ENCODE measurements around the gene RFX4. TPM values are rescaled to one million over a fixed set of nuclear protein-coding genes. Genes with fewer than 3 reads are reported as not detected.

RFX4 gene
- not detected for total RNA-seq

GRCh38 chr12:106582641-106583230, at the start of gene RFX4:
RFX4 (plus strand) TSS chr12:106583004; CDS start chr12:106583321, 317 bp downstream.
- peaks cover 34 to 73% (median 45%) of the 10 kb centered on the region in 3 donors for H3K4me1 ChIP-seq

GRCh38 chr12:106541201-106541600, 41.6 kb upstream of the RFX4 start:
- intact Hi-C loops (cut with DNase I): no loop called here
- H3K36me3 ChIP-seq: no peaks in the 10 kb centered on the region
- H3K27ac ChIP-seq: no peak overlapping the region
- no peaks in the 10 kb centered on the region for H3K4me1 ChIP-seq
- no peaks in the 10 kb centered on the region for H3K9me3 ChIP-seq
- TF ChIP-seq POLR2A (IDR thresholded peaks at IDR 0.05) (no peak), CTCF (IDR thresholded peaks at IDR 0.05) (no peak)
- H3K4me3 ChIP-seq: no peak overlapping the region
- no peak for DNase-seq
- peaks cover 0 to 2% (median 0%) of the 10 kb centered on the region in 4 donors for H3K27me3 ChIP-seq

More at GRCh38 chr12:106582641-106583230, at the start of gene RFX4:
- DNase-seq: no peak
- H3K27me3 ChIP-seq: peaks cover 34 to 100% (median 50%) of the 10 kb centered on the region in 4 donors
- intact Hi-C loops (cut with DNase I): no loop called here
- H3K9me3 ChIP-seq: no peaks in the 10 kb centered on the region
- TF ChIP-seq POLR2A (IDR thresholded peaks at IDR 0.05) (no peak), CTCF (IDR thresholded peaks at IDR 0.05) (no peak)
- no peak within 1 kb of the TSS for H3K27ac ChIP-seq
- WGBS, 2 donors: 2 to 8% methylated on average over 17 to 24 of the region's 29 CpGs
- H3K4me3 ChIP-seq: peak within 1 kb of the TSS in 3 of 4 donors; percentile 12 to 57 (median 35)
- H3K36me3 ChIP-seq: no peaks in the 10 kb centered on the region

- peaks cover 0 to 13% (median 0%) of the 10 kb centered on the region in 4 donors for H3K27me3 ChIP-seq
- H3K4me1 ChIP-seq: no peaks in the 10 kb centered on the region
- no peak for DNase-seq
- H3K4me3 ChIP-seq: no peak overlapping the region
- H3K36me3 ChIP-seq: no peaks in the 10 kb centered on the region
- H3K9me3 ChIP-seq: peaks cover 0 to 7% (median 0%) of the 10 kb centered on the region in 3 donors
- TF ChIP-seq CTCF (IDR thresholded peaks at IDR 0.05) (no peak), POLR2A (IDR thresholded peaks at IDR 0.05) (no peak)
- intact Hi-C loops (cut with DNase I): no loop called here
- WGBS, 2 donors: 54 to 62% methylated on average over 3 to 8 of the region's 9 CpGs
- H3K27ac ChIP-seq: no peak overlapping the region
Measured at GRCh38 chr12:106551410-106551809, 31.4 kb upstream of the RFX4 start.

GRCh38 chr12:106552228-106552627, 30.6 kb upstream of the RFX4 start:
- Histone ChIP-seq H3K36me3 (no peaks in the 10 kb centered on the region), H3K27ac (no peak overlapping the region), H3K9me3 (peaks cover 0 to 7% (median 0%) of the 10 kb centered on the region in 3 donors), H3K4me3 (no peak overlapping the region), H3K4me1 (no peaks in the 10 kb centered on the region), H3K27me3 (peaks cover 0 to 13% (median 0%) of the 10 kb centered on the region in 4 donors)
- TF ChIP-seq POLR2A (IDR thresholded peaks at IDR 0.05): no peak
- TF ChIP-seq CTCF (IDR thresholded peaks at IDR 0.05): no peak
- no peak for DNase-seq
- 80 to 88% methylated on average over 1 of the region's 1 CpG for WGBS, 2 donors
- intact Hi-C loops (cut with DNase I): no loop called here

- H3K27me3 ChIP-seq: peaks cover 0 to 76% (median 0%) of the 10 kb centered on the region in 4 donors
- no peaks in the 10 kb centered on the region for H3K36me3 ChIP-seq
- 40 to 53% methylated on average over 9 of the region's 9 CpGs for WGBS, 2 donors
- H3K27ac ChIP-seq: no peak overlapping the region
- no peaks in the 10 kb centered on the region for H3K4me1 ChIP-seq
- no peak overlapping the region for H3K4me3 ChIP-seq
- DNase-seq: no peak
- H3K9me3 ChIP-seq: no peaks in the 10 kb centered on the region
- TF ChIP-seq CTCF (IDR thresholded peaks at IDR 0.05) (no peak), POLR2A (IDR thresholded peaks at IDR 0.05) (no peak)
- intact Hi-C loops (cut with DNase I): no loop called here
Measured at GRCh38 chr12:106564678-106565329, 18.0 kb upstream of the RFX4 start.

All from esophagus squamous epithelium (tissue), 5 donors.